Upper lobe of left lung (tissue), 4 donors: ENCODE data around the gene ZNF138.

ENCODE experiments used
- CTCF ChIP-seq, 6 experiments: fragments of 450-650 bp in 4 of 6; fragments of 200-600 bp in 2 of 6; sonication (generic) in 2 of 6; IDR thresholded peaks; one replicate each; pipeline ENCODE4 v1.5.1; 2016 to 2019; ENCODE audit warnings: antibody characterized with exemption in 6 of 6
- EP300 ChIP-seq, 4 donors: sonication (generic); formaldehyde crosslinking; IDR thresholded peaks; one replicate each; pipeline ENCODE4 v1.5.1; 2017; ENCODE audit warnings: antibody characterized with exemption in 4 of 4, control low read depth in 2 of 4
- POLR2A ChIP-seq, 4 donors: fragments of 450-650 bp; IDR thresholded peaks; one replicate each; pipeline ENCODE4 v1.5.1; 2016 to 2017; ENCODE audit warnings: antibody characterized with exemption in 4 of 4, mild to moderate bottlenecking in 2 of 4
- POLR2AphosphoS5 ChIP-seq, 2 donors: sonication (generic); formaldehyde crosslinking; IDR thresholded peaks; one replicate each; pipeline ENCODE4 v1.5.1; 2017; ENCODE audit warnings: antibody characterized with exemption in 2 of 2

GRCh38 chr7:64880322-64881297, 86.4 kb downstream of the ZNF138 start:
- no peak for TF ChIP-seq CTCF (IDR thresholded peaks at IDR 0.05)
- TF ChIP-seq EP300 (IDR thresholded peaks at IDR 0.05): no peak
- no peak for TF ChIP-seq POLR2AphosphoS5 (IDR thresholded peaks at IDR 0.05)
- TF ChIP-seq POLR2A (IDR thresholded peaks at IDR 0.05): no peak
